NCI-H1092 (cell line): ENCODE measurements around the gene ADAM12.

Experiments used
- DNase-seq: peaks from one replicate; lab custom pipeline; 2025; lab: John Stamatoyannopoulos, UW

Gene ADAM12

GRCh38 chr10:126081841-126082466, 306.3 kb downstream of the ADAM12 start:
- DNase-seq = no peak

DNA sequence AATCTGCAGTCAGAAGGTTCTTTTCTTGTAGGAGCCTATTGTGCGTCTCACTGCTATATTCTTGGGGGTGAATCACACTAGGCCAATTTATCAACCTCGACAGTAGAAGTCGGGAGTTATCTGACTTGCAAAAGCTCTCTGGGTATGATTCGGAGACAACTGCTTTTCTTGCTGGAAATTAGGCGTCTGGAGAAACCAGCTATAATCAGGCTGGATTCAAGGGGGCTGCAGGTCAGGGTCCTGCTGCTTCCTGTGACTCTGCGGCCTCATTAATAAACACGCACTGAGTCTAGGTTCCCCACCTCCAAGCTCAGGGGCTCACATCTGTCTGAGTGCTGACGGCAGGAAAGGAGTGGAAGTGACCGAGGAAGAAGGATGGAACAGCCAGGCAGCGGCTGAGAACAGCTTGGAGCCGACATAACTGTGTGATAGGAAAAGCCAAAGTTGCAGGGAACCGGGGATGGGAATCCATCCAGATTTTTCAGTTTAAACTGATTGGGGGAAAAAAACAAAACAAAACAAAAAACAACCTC, 307.3 kb downstream of the ADAM12 start:
- no peak for DNase-seq

GRCh38 chr10:126080291-126080825, 307.9 kb downstream of the ADAM12 start:
- DNase-seq = no peak

- no peak for DNase-seq
Observed at GRCh38 chr10:126075009-126075408, 313.3 kb downstream of the ADAM12 start.

GRCh38 chr10:126074291-126074690, 314.0 kb downstream of the ADAM12 start:
- DNase-seq = no peak

DNA sequence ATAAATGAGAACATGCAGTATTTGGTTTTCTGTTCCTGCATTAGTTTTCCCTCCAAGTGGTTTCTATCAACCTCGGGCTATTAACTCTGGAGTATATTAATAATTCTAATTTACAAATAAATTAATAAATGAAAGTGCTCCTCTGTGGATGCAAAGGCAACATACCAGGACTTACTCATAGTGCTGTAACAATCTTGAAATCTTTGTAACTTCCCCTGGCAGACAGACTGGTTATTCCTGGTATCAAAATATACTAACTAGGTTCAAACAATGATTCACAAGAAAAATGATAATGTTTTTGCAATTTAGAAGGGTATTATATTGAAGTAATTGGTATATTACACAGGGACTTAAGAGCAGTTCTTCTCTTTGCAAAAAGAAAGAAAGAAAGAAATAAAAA, 314.7 kb downstream of the ADAM12 start:
- DNase-seq = no peak

GRCh38 chr10:126072622-126073021, 315.7 kb downstream of the ADAM12 start:
- DNase-seq = no peak

GRCh38 chr10:126070476-126071215, 317.6 kb downstream of the ADAM12 start:
- no peak for DNase-seq

DNA sequence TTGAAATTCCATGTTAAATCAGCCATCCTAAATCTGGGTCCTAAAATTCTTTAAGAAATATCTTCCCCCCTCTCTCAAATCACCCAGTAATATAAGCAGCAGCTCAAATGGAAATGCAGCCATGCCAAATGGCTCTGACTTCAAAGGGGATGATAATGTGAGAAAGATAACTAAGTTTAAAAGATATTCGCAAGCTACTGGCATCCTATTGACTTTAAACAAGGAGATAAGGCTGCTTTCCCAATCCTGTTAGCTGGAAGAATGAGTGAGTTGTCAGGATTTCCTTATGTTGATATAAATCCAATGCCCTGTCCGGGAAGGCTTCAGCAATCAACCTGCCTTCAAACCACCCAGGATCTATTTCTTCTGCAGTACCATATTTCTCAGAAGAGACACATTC, 320.0 kb downstream of the ADAM12 start:
- no peak for DNase-seq

- no peak for DNase-seq
Observed at GRCh38 chr10:126066456-126066855, 321.8 kb downstream of the ADAM12 start.

GRCh38 chr10:126065751-126066377, 322.4 kb downstream of the ADAM12 start:
- no peak for DNase-seq

- DNase-seq = no peak
Observed at GRCh38 chr10:126064512-126064911, 323.8 kb downstream of the ADAM12 start.

- DNase-seq = no peak
Observed at GRCh38 chr10:126063353-126063791, 324.9 kb downstream of the ADAM12 start.

DNA sequence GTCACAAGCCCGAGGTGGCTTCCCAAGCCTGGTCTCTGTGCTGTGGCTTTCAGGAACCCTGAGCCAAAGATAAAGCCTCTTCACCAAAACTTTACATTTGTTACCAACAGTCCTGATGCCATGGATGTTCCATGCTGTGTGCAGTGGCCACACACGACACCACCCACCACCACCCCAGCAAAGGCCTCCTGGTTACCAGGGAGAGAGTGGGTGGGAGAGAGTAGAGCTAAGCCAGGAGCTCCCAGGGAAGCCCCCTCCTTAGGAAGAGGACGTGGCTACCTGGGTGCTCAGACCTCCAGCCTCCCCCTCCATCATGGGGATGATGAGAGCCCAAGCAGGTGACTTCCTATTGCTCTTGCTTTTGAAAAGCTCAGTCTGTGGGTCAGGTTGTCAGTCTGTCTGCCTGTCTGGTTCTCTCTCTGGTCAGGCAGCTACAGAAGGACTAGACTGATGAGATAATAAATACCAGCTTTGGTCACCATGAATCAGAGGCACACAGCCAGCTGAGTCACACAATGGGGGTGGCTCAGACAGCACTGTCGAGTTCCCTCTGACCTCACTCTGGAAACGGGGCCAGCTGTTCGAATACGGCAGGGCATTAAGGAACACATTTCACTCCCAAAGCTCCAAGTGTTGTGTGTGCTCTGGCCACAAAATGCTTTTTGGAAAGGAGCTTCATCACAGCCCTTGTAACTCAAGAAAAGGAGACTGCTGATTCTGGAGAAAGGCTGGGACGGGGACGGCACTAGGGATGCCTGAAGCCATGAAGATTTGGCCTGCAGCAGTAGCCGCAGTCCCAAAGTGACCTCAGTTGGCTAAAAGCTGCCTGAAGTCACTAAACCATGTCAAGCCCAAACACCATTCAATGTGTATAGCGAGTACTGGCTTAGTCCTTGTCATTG, 325.9 kb downstream of the ADAM12 start:
- no peak for DNase-seq

DNA sequence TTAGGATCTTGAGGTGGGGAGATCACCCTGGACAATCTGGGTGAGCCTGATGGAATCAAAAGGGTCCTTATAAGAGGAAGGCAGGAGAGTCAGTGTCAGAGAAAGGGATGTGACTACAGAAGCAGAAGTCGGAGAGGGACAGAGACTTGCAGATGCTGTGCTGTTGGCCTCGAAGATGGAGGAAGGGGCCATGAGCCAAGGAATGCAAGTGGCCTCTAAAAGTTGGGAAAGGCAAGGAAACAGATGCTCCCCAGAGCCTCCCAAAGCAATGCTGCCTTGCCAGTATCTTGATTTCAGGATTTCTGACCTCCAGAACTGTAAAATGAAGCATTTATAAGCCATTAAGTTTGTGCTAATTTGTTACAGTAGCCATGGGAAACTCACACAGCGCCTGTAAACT, 326.8 kb downstream of the ADAM12 start:
- DNase-seq = no peak

GRCh38 chr10:126060261-126060931, 327.9 kb downstream of the ADAM12 start:
- DNase-seq = no peak

GRCh38 chr10:126059076-126059826, 329.0 kb downstream of the ADAM12 start:
- no peak for DNase-seq

- no peak for DNase-seq
Observed at GRCh38 chr10:126058507-126058906, 329.8 kb downstream of the ADAM12 start.

- no peak for DNase-seq
Observed at GRCh38 chr10:126058104-126058503, 330.2 kb downstream of the ADAM12 start.

GRCh38 chr10:126057494-126057893, 330.8 kb downstream of the ADAM12 start:
- DNase-seq = no peak
